GM04503 (cell line): ENCODE measurements around the gene GSTK1.
"Not testable (repeated sequence)": the region's sequence is repeated elsewhere in the genome, so short reads cannot be mapped to it uniquely, and the experiment has no call there.

Source experiments
- DNase-seq: peaks from one replicate; pipeline ENCODE4 v3.0.0-alpha.2; 2012; ENCODE audit warnings: low read depth

Gene GSTK1

GRCh38 chr7:143239813-143240212 lies 23.4 kb upstream of the GSTK1 start:
- DNase-seq, result peak; percentile 11

DNA sequence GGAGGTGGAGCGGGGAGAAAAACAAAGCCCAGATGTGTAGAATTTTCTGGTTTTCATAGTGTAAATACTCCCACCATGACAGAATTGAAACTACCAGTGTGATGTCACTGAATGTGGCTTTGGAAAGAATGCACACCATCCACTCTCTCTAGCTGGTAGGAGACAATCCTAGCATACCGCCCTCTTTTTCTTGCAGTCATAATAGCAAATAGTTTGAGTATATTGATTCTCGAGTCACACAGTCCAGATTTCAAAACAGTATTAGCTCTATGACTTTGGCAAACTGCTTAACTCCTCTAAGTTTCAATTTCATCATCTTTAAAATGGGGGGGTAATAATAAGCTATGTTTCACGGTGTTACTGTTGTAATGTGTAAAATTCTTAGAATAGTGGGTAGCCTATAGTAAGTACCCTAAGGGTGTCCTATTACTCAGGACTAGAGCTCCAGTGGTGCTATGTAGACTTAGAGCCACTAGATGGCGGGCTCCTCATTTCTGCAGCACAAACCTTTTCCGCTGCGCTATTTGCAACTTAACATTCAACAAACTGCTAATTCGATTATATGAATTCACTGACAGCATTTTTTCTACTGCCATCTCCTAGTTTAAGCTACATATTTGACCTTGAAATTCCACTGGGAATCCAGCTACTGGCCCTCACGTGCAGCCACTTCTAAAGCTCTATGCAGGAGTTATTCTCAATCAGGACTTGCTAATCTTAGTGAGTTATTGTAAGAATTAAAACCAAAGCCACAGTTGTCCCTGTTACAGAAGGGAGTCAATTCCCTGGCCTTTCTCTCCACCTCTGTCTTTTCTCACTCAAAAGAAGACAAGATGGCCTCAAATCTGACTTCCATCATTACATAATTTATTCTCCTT lies 22.7 kb upstream of the GSTK1 start:
- peak; percentile 55 for DNase-seq

GRCh38 chr7:143242306-143242705 lies 20.9 kb upstream of the GSTK1 start:
- no peak for DNase-seq

- DNase-seq, result no peak
Observed at GRCh38 chr7:143243111-143243510, 20.1 kb upstream of the GSTK1 start.

GRCh38 chr7:143243614-143244013 lies 19.6 kb upstream of the GSTK1 start:
- no peak for DNase-seq

GRCh38 chr7:143244321-143244720 lies 18.9 kb upstream of the GSTK1 start:
- DNase-seq, result no peak

DNA sequence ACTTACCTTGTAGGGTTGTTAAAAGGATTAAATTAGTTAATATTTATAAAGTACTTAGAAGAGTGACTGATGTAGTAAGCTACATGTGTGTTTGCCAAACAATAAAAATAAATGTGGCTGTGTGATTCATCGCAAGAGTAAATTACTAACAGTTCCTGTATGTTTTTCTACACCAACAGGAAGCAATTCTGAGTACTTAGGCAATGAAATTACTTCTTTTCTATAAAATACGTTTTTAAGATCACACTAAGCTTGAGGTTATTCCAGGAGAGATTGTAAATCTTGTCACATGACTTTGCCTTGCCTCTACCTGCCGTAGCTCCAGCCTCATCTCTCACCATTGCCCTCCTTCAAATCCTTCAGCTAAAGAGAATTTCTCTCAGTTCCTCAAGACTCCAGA lies 18.1 kb upstream of the GSTK1 start:
- peak; percentile 32 for DNase-seq

DNA sequence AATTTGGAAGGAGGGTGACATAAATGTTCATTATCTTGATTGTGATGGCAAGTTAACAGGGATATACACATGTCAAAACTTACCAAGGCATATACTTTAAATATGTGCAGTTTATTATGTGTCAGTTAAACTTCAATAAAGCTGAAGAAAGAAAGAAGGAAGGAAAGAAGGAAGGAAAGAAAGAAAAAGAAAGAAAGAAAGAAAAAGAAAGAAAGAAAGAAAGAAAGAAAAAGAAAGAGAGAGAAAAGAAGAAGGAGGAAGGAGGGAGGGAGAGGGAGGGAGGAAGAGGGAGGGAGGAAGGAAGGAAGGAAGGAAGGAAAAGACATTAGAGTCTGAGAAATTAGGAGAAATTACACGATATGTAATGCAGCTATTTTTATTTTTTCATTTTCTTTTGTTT lies 15.9 kb upstream of the GSTK1 start:
- DNase-seq, result no peak

DNA sequence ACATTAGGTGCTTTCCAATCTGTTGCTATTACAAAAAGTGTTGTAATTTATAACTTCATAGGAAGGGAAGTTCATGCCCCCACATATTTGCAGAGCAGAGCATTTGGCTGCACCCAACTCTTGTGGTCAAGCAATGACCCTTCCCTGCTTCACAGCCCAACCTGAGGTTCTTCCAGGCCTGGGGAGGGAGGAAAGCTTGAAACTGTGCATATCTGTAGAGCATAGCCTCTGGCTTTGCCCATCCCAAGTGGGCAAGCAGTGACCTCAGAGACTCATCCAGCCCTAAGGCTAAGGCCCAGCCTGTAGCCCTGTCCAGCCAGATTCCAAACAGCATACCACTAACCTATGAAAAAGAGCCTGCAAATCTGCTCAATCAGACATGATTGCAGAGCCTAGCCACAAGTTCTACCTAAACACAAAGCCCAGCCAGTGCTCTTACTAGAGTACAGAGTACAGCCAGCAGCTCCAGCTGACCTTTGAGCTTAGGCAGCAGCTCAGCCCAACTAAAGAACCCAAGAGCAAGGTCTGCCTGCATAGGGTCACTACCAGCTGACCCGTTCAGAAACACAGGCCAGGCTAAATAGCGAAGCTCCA lies 14.4 kb upstream of the GSTK1 start:
- DNase-seq, result no peak

DNA sequence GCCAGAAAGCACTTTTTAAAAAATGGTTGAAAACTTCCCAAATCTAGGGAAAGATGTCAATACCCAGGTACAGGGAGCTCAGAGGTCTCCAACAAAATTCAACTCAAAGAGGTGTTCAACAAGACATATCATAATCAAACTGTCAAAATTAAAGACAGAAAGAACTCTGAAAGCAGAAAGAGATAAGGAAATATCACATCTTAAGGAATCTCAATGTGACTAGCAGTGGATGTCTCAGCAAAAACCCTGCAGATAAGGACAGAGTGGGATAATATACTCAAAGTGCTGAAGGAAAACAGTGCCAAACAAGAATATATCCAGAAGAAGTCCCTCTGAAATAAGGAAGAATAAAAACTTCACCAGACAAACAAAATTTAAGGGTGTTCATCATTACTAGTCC lies 13.0 kb upstream of the GSTK1 start:
- DNase-seq, result no peak

DNA sequence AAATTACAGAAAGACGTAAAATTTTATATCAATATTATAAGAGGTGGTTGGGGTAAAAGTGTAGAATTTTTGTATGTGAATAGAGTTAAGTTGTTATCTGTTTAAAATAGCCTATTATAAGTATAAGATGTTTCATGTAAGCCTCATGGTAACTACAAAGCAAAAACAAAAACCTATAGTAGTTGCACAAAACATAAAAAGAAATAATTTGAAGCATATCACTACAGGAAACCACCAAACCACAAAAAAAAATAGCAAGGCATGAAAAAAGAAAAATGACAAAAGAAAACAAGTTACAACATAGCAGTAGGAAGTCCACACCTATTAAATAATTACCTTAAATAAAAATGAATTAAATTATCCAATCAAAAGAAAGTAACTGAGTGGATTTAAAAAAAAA lies 12.4 kb upstream of the GSTK1 start:
- DNase-seq, result no peak

DNA sequence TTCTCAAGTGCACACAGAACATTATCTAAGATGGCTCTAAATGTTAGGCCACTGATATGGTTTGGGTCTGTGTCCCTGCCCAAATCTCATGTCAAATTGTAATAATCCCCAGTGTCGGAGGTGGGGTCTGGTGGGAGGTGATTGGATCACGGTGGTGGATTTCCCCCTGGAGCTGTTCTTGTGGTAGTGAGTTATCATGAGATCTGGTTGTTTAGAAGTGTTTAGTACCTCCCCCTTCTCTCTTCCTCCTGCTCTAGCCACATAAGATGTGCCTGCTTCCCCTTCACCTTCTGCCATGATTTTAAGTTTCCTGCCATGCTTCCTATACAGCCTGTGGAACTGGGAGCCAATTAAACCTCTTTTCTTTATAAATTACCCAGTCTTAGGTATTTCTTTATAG lies 11.2 kb upstream of the GSTK1 start:
- no peak for DNase-seq

DNA sequence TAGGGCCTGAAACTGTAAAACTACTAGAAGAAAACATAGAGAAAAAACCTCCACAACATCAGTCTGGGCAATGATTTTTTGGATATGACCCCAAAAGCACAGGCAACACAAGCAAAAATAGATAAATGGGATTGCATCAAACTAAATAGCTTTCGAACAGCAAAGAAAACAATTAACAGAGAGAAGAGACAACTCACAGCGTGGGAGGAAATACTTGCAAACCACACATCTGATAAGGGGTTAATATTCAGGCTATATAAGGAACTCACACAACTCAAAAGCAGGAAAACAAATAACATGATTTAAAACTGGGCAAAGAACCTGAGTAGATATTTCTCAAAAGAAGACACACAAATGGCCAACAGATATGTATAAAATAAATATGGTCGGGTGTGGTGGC lies 7.7 kb upstream of the GSTK1 start:
- no peak for DNase-seq

DNA sequence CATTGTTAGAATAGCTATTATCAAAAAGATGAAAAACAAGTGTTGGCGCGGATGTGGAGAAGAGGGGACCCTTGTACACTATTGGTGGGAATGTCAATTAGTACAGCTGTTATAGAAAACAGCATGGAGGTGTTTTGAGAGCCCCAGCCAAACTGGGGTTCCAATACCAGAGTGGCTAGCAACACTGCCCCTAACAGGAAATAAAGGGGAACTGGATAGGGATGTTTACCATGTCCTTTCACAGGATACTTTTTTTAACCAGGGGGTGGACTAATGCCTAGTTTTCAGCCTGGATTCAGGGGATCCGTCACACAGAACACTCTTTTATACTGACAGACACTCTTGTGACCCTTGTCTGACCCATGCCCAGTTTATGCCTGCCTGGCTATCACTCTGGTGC lies 6.9 kb upstream of the GSTK1 start:
- DNase-seq, result no peak

GRCh38 chr7:143256932-143257331 lies 6.3 kb upstream of the GSTK1 start:
- DNase-seq, result no peak

- DNase-seq, result no peak
Observed at GRCh38 chr7:143257501-143257900, 5.7 kb upstream of the GSTK1 start.

GRCh38 chr7:143258831-143259230 lies 4.4 kb upstream of the GSTK1 start:
- DNase-seq, result no peak

DNA sequence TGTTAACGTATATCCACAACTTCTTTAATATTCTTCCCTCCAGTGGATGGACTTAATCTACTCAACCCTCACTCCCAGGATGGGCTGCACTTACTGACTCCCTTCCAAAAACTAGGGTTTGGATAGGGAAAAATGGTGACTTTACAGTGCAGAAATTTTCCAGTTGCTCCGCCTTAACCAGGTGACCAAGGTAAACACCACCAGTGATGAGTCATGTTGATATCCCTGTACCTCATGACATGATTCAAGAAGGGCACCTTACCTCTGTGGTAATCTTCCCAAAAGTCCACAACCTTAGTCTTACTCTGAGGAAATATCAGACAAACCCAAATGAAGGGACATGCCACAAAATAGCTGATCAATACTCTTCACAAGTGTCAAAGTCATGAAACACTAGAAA lies 3.5 kb upstream of the GSTK1 start:
- no peak for DNase-seq

DNA sequence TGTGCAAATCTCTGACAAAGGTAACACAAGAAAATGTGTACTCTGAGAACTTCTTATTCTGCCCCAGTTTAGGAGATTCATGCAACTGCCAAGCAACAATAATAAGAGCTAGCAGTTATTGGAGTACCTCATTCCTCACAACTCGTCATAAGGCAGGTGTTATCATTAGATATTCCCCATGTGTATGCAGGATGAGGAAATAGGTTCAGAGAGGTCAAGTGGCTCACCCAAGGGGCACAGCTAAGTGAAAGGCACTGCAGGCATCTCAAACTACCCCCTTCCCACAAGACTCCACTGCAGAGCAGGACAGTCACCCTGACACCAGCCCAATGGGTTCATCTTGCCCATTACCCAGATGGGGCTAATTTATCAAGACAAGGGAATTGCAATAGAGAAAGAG lies 1.3 kb upstream of the GSTK1 start:
- DNase-seq, result no peak

DNA sequence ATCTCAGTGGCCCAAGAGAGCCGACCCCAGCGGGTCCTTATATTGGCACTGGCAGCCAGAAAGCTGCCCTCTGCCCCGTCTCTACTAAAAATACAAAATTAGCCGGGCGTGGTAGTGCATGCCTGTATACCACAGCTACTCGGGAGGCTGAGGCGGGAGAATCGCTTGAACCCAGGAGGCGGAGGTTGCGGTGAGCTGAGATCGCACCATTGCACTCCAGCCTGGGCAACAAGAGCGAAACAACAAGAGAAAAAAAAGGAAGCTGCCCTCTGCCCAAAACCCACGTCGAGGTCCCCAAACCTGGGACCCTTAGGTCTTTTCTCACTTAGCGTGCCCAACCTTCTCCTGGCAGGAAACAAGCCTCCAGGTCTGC lies 941 bp downstream of the GSTK1 start:
- not testable (repeated sequence) for DNase-seq

DNA sequence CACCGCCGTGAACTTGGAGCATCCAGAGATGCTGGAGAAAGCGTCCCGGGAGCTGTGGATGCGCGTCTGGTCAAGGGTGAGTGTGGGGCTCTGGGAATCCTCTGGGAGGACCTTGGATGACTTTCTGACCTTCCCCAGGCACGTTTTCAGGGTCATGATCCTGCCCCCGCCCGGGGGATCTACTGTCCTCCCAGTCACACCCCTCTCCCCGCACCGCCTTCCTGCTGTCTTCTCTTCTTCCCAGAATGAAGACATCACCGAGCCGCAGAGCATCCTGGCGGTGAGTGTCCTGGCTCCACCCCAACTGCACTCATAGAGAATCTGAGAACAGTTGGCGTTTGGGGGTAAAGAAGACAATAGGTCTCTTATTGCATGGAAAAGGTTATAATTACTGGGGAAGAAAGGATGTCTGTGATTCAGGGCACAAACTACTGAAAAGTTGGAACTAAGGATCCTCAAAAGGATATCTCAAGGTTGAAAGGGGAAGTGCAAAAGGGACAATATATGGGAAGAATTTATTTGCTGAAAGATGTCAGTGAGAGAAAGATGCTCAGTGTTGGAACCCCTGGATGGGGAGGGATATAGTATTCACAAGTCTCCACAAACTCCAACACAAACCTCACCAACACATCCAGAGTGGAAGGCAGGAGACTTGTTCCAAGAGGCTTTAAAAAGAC lies 1.9 kb downstream of the GSTK1 start:
- DNase-seq, result no peak

GRCh38 chr7:143269251-143269650 lies 6.0 kb downstream of the GSTK1 start:
- DNase-seq, result no peak

- no peak for DNase-seq
Observed at GRCh38 chr7:143271240-143271639, 8.0 kb downstream of the GSTK1 start.
